Measurements from ENCODE around the gene MLLT10. TPM values are rescaled to one million over a fixed set of nuclear protein-coding genes. Genes with fewer than 3 reads are reported as not detected.

MLLT10 gene
- total RNA-seq, 4 donors from 2014 or later = 33.4 to 58.1 (median 43.6) TPM

GRCh38 chr10:21492421-21492820, 41.6 kb upstream of the MLLT10 start:
- no peak for TF ChIP-seq CTCF (IDR thresholded peaks at IDR 0.05)
- no peak for DNase-seq (ENCODE audit: low spot score)
- ATAC-seq (ENCODE audit: low FRiP score) = no peak

- ATAC-seq (ENCODE audit: low FRiP score) (no peak), DNase-seq (ENCODE audit: low spot score) (no peak)
- no peak for TF ChIP-seq CTCF (IDR thresholded peaks at IDR 0.05)
Measured at GRCh38 chr10:21493784-21494183, 40.2 kb upstream of the MLLT10 start.

- DNase-seq (ENCODE audit: low spot score) (no peak), ATAC-seq (ENCODE audit: low FRiP score) (peak; percentile 34)
- no peak for TF ChIP-seq CTCF (IDR thresholded peaks at IDR 0.05)
Measured at GRCh38 chr10:21494191-21495001, 39.6 kb upstream of the MLLT10 start.

GRCh38 chr10:21495002-21495751, 38.9 kb upstream of the MLLT10 start:
- no peak for TF ChIP-seq CTCF (IDR thresholded peaks at IDR 0.05)
- ATAC-seq (ENCODE audit: low FRiP score) = peak; percentile 27
- DNase-seq (ENCODE audit: low spot score) = no peak

- TF ChIP-seq CTCF (IDR thresholded peaks at IDR 0.05) = peak in 2 of 3 donors; percentile 91 to 93
- DNase-seq (ENCODE audit: low spot score) (peak; percentile 73), ATAC-seq (ENCODE audit: low FRiP score) (peak; percentile 88)
Measured at GRCh38 chr10:21495752-21496342, 38.2 kb upstream of the MLLT10 start.

GRCh38 chr10:21496343-21497176, 37.5 kb upstream of the MLLT10 start:
- peak; percentile 26 for ATAC-seq (ENCODE audit: low FRiP score)
- TF ChIP-seq CTCF (IDR thresholded peaks at IDR 0.05) = no peak
- no peak for DNase-seq (ENCODE audit: low spot score)

Data from omental fat pad (tissue), 4 donors.